ENCODE data around the gene FLNB. TPM values are rescaled to one million over a fixed set of nuclear protein-coding genes. Genes with fewer than 3 reads are reported as not detected.

Gene FLNB
- total and polyA plus RNA-seq, 2 of the 13 experiments (the other 11 are each of a cell fraction or from before 2014, with no cell fraction given), result 106 to 130 TPM

DNA sequence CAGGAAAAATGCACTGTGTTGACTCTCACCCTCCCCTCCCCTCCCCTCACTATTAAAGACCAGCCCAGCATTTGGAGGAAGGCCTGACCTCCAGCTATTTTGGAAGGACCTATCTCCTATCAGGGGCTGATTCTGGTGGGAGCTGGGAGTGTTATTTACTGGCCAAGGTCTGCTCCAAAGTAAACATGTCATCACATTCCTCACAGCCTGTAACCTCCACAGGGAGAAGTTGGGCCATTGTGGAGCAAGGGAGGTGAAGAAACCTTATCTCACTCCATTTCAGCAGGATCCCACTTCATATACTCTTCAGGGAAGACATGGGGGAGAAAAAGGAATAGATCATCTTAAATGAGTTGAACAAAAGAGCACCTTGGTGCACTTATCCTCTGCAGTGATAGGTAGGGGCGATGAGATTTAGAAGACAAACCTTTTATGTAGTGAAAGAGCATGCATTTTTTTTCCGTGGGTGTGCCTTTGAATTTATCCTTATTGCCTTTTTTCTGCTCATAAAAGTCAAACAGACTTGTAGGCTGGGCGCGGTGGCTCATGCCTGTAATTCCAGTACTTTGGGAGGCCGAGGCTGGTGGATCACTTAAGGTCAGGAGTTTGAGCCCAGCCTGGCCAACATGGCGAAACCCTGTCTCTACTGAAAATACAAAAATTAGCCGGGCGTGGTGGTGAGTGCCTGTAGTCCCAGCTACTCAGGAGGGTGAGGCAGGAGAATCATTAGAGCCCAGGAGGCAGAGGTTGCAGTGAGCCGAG is 15.6 kb upstream of the FLNB start (continued):
- TF ChIP-seq, protein P1, sequence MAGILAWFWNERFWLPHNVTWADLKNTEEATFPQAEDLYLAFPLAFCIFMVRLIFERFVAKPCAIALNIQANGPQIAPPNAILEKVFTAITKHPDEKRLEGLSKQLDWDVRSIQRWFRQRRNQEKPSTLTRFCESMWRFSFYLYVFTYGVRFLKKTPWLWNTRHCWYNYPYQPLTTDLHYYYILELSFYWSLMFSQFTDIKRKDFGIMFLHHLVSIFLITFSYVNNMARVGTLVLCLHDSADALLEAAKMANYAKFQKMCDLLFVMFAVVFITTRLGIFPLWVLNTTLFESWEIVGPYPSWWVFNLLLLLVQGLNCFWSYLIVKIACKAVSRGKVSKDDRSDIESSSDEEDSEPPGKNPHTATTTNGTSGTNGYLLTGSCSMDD (CRISPR knock-in tag; IDR thresholded peaks at IDR 0.05), result no peak
- TF ChIP-seq, protein P2, sequence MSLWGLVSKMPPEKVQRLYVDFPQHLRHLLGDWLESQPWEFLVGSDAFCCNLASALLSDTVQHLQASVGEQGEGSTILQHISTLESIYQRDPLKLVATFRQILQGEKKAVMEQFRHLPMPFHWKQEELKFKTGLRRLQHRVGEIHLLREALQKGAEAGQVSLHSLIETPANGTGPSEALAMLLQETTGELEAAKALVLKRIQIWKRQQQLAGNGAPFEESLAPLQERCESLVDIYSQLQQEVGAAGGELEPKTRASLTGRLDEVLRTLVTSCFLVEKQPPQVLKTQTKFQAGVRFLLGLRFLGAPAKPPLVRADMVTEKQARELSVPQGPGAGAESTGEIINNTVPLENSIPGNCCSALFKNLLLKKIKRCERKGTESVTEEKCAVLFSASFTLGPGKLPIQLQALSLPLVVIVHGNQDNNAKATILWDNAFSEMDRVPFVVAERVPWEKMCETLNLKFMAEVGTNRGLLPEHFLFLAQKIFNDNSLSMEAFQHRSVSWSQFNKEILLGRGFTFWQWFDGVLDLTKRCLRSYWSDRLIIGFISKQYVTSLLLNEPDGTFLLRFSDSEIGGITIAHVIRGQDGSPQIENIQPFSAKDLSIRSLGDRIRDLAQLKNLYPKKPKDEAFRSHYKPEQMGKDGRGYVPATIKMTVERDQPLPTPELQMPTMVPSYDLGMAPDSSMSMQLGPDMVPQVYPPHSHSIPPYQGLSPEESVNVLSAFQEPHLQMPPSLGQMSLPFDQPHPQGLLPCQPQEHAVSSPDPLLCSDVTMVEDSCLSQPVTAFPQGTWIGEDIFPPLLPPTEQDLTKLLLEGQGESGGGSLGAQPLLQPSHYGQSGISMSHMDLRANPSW (CRISPR knock-in tag; IDR thresholded peaks at IDR 0.05; ENCODE audit: borderline replicate concordance), result no peak
- TF ChIP-seq RARA (CRISPR knock-in tag; IDR thresholded peaks at IDR 0.05) (peak; percentile 73), TBX3 (IDR thresholded peaks at IDR 0.05; ENCODE audit: borderline replicate concordance) (no peak), TBX2 (CRISPR knock-in tag; IDR thresholded peaks at IDR 0.05; ENCODE audit: borderline replicate concordance) (peak; percentile 94), SATB2 (CRISPR knock-in tag; IDR thresholded peaks at IDR 0.05) (no peak), ZNF367 (CRISPR knock-in tag; IDR thresholded peaks at IDR 0.05; ENCODE audit: borderline replicate concordance) (no peak), ZIK1 (CRISPR knock-in tag; IDR thresholded peaks at IDR 0.05; ENCODE audit: borderline replicate concordance, low read depth) (no peak), STAT5B (CRISPR knock-in tag; IDR thresholded peaks at IDR 0.05) (no peak), ZSCAN5A (CRISPR knock-in tag; IDR thresholded peaks at IDR 0.05; ENCODE audit: borderline replicate concordance) (no peak), RORA (CRISPR knock-in tag; IDR thresholded peaks at IDR 0.05) (no peak), GABPB1 (CRISPR knock-in tag; IDR thresholded peaks at IDR 0.05) (no peak), FOSL1 (CRISPR knock-in tag; IDR thresholded peaks at IDR 0.05; ENCODE audit: borderline replicate concordance) (no peak), SP140L (CRISPR knock-in tag; IDR thresholded peaks at IDR 0.05; ENCODE audit: borderline replicate concordance) (no peak), AGO2 (optimal IDR thresholded peaks at IDR 0.05; ENCODE audit: low read depth, low read length) (no peak), KDM5B (CRISPR knock-in tag; IDR thresholded peaks at IDR 0.05; ENCODE audit: borderline replicate concordance) (no peak), ZNF441 (CRISPR knock-in tag; IDR thresholded peaks at IDR 0.05; ENCODE audit: borderline replicate concordance) (no peak), XRCC5 (optimal IDR thresholded peaks at IDR 0.05; ENCODE audit: low read length) (peak; percentile 47), ELF3 (CRISPR knock-in tag; IDR thresholded peaks at IDR 0.05) (no peak), SALL2 (CRISPR knock-in tag; IDR thresholded peaks at IDR 0.05) (no peak), ZFP36 (IDR thresholded peaks at IDR 0.05; ENCODE audit: borderline replicate concordance, low read depth, low read length, partially characterized antibody) (no peak), NFE2L1 (CRISPR knock-in tag; IDR thresholded peaks at IDR 0.05; ENCODE audit: borderline replicate concordance) (no peak)
- TF ChIP-seq, protein P3, sequence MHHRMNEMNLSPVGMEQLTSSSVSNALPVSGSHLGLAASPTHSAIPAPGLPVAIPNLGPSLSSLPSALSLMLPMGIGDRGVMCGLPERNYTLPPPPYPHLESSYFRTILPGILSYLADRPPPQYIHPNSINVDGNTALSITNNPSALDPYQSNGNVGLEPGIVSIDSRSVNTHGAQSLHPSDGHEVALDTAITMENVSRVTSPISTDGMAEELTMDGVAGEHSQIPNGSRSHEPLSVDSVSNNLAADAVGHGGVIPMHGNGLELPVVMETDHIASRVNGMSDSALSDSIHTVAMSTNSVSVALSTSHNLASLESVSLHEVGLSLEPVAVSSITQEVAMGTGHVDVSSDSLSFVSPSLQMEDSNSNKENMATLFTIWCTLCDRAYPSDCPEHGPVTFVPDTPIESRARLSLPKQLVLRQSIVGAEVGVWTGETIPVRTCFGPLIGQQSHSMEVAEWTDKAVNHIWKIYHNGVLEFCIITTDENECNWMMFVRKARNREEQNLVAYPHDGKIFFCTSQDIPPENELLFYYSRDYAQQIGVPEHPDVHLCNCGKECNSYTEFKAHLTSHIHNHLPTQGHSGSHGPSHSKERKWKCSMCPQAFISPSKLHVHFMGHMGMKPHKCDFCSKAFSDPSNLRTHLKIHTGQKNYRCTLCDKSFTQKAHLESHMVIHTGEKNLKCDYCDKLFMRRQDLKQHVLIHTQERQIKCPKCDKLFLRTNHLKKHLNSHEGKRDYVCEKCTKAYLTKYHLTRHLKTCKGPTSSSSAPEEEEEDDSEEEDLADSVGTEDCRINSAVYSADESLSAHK (CRISPR knock-in tag; IDR thresholded peaks at IDR 0.05; ENCODE audit: borderline replicate concordance), result no peak
